NCI-H2196 (cell line): ENCODE results near the gene SRRM5.
"Not testable (repeated sequence)": the region's sequence is repeated elsewhere in the genome, so short reads cannot be mapped to it uniquely, and the experiment has no call there.

Source experiments
- DNase-seq: peaks from one replicate; lab custom pipeline; 2025; ENCODE audit not compliant: unreplicated experiment; lab: John Stamatoyannopoulos, UW

SRRM5 gene

GRCh38 chr19:43610493-43610892 lies 1.4 kb upstream of the SRRM5 start:
- DNase-seq, result no peak

DNA sequence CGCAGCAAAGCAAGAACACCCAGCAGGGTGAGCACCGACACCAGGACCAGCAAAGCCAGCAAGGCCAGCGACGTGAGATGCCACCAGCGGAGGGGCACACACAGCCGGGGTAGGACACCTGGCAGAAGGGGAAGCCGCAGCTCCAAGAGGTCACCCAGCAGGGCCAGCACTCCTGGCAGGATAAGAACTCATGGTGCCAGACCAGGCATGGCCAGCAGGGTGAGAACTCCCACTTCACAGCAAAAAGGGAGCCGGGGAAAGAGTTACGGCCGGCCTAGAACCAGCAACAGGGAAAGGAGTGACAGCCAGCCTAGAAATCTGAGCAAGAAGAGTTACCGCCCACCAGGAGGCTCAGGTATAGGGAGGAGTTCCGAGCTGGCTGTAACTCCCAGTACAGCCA lies 486 bp downstream of the SRRM5 start:
- DNase-seq, result no peak

- no peak for DNase-seq
Measured at GRCh38 chr19:43616306-43616705, 4.4 kb downstream of the SRRM5 start.

DNA sequence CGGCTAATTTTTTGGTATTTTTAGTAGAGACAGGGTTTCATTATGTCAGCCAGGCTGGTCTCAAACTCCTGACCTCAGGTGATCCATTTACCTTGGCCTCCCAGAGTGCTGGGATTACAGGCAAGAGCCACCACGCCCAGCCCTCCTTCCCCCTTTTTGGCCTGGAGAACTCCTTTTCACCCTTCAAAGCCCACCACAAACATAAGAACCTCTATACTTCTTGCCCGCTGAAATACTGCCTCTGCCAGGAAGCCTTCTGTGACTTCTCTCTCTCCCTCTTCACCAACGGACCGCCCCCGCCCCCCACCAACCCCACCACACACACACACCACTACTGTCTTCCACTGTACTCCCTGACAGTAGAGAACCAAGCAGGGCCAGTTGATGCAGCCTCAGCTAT lies 5.1 kb downstream of the SRRM5 start:
- DNase-seq, result no peak

DNA sequence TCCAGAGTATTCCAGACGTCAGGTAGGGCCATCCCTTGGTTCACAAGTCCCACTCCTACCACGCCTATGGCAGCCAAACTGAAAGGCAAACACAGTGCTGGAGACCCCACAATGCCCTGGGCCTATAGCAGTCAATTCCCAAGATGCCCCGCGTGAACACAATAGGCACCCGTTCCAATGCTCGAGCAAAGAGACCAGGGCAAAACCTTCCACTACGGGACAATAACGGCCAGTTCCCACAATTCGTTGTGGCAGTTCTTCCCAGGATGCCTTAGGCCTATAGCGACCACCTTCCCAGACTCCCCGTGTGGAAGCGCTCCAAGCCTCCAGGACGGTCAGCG lies 7.0 kb downstream of the SRRM5 start:
- peak; percentile 64 for DNase-seq

GRCh38 chr19:43619262-43620060 lies 7.6 kb downstream of the SRRM5 start, which contains the start of gene ZNF428:
ZNF428 (minus strand) TSS chr19:43619629; CDS start chr19:43614304, 5,325 bp downstream.
- DNase-seq, result peak; percentile 91

DNA sequence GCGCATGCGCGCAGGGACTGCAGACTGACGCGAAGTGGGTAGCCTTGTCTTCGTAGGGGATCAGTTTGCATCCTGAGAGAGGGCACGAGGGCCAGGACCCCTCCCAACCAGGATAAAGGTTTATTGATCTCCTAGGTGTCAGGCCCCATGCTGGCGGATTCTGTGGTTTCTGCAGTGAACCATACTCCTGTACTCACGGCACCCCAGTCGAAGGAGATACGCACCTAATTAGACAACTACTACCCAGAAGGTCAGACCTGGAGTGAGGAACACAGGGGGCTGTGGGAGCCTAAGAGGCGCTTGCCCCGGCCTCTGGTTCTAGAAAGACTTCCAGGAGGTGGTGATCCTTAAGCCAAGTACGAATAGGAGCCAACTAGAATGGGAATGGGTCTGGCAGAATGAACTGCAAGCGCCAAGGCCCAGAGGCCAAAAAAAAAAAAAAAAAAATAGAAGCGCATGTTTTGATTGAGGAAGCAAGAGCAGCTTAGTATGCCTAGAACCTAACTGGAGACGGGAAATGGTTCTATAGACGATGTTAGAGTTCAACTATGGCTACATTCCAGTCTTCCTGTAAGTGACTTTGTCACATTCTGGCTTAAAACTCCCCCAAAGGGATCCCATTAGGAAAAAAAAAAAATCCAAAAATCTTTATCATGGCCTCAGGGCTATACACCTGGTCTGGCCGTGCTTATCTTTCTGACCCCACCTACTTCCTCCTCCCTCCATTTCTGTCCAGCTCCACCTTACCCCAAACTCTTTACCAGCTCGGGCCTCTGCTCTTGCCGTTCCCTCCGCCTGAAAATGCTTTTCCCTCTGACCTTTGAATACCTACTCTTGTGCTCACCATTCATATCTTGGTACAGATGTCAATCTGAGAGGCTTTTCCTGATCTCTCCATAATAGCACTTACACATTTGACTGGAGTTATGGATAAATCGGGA lies 8.4 kb downstream of the SRRM5 start:
- no peak for DNase-seq

DNA sequence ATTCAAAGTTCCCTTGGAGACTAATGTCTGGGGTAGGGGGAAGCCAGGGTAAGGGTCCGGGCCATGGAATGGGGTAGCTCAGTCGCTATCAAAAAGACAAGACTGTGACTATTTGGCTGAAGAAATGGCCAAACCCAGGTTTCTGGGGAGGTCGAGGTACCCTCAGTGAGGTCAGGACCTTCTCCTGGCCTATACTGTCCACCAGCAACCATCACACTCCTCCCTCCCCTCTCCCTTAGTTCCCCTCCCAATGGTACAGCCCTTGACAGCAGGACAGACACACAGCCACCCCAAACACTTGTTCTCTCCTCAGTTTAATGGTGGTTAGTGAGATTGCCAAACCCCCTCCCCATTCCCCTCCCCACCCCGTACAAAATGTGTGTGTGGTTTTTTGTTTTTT lies 10.2 kb downstream of the SRRM5 start:
- no peak for DNase-seq

DNA sequence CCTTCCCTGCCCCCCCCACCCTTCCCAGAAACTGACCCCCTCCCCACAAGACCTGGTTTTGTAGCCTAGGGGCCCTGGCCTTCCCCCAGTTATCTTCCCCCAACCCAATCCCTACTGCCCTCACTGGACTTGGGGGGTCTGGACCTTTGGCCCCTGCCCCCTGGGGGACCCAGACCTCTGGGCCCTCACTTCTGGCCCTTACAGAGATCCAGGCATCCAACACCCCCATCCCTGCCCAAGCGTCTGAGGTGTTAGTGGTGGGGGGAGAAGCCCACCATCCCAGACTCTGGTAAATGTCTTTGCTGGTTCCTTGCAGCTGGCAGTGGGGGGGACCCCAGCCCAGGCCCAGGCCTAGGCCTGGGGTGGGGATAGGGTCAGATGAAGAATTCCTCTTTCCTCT lies 11.1 kb downstream of the SRRM5 start:
- DNase-seq, result no peak

DNA sequence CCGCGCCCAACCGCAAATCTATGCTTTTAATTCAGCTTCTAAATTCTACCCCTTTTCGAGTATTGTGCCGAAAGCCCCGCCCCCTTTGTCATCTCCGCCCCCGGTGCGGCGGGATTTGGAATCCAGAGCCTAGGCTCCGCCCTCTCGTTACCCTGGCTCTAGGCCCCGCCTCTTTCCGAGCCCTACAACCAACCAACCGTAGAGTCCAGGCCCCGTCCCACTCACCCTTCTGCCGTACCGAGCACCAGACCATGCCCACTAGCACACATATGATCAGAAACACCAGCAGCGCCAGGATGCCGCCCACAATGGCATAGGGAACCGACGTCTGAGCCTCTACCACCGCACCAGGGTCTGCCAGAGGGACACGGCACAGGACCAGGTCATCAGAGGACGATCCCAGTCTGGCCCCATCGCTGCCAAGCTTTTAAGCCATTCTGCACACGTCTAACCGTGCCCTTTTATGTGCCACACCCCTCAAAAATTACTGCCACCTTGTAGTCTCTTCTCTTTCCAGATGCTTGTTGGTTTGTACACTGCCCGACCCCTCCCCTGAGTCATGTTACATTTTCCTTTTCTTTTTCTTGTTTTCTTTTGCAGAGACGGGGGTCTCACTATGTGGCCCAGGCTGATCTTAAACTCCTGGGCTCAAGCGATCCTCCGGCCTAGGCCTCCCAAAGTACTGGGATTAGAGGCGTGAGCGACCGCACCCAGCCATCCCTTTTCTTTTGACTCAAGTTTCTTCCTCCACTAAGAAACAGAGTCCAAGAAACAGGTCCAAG lies 12.2 kb downstream of the SRRM5 start:
- DNase-seq, result no peak

- DNase-seq, result no peak
Measured at GRCh38 chr19:43624933-43625332, 13.0 kb downstream of the SRRM5 start.

DNA sequence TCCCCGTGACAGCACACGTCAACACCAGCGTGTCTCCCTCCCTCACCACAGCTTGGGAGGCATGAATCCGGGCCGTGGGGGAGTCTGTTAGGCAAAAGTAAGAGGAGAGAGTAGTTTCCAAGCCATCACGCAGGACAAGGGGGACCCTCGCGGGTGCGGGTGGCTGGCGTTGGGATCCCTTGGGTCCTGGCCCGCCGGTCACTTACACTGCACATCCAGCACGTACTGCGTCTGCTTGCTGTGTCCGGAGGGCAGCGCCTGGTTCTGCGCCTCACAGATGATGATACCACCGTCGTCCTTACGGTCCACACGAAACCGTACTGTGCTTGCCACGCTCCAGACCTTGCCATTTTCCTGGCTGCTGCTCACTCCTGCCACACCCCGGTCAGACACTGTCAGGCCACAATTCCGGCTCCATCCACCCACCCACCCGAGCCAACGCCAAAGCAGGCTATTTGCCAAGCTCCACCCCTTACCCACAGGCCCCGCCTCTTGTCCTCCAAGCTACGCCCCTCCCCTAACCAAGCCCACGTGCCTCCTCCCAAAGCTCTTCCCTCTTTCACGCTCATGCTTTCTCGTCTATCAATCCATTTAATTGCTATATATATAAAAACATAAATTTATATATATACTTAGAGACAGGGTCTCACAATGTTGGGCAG lies 14.2 kb downstream of the SRRM5 start:
- DNase-seq, result no peak

DNA sequence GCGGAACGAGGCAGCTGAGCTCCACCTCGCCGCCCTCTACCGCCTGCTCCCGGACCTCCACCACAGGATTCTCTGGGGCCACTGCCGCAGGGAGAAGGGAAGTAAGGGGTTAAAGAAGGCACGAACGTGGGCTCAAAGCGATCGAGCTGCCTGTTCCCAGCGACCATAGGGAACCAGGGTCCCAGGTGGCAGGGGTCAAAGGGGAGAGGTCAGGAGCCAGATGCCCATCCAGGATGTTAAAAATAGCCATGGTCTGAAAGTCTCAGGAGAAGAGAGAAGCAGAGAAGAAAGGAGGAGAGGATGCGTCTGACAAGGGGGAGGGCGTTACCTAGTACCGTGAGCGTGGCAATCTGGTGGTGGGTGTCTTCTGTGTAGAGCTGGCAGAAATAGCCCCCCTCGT lies 14.9 kb downstream of the SRRM5 start:
- no peak for DNase-seq

DNA sequence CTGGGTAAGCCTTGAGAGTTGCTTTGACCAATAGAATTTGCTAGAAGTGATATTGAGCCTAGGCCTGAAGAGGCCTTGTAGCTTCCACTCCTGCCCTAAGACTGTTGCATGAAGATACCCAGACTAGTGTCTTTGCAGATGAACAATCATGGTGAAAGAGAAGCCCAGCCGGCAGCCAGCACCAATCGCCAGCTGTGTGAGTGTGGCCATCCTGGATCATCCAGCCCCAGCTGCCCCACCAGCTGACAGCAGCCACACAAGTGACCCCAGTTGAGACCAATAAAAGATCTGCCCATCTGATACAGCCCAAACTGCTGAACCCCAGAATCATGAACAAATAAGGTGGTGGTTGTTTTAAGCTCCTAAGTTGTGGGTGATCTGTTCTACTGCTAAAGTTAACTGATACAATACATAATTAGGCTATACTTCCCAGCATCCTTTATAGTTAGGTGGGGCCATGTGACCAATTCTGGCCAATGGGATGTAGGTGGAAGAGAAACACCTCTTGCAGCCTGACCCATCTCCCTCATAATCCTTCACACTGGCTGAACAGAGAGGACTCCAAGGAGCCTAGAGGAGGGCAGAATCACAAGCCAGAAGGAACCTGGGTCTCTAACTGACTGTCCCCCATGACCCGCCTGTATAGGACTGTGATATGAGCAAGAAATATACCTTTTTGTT lies 16.9 kb downstream of the SRRM5 start:
- no peak for DNase-seq

GRCh38 chr19:43631491-43631890 lies 19.6 kb downstream of the SRRM5 start:
- no peak for DNase-seq

- no peak for DNase-seq
Measured at GRCh38 chr19:43633520-43633919, 21.6 kb downstream of the SRRM5 start.

DNA sequence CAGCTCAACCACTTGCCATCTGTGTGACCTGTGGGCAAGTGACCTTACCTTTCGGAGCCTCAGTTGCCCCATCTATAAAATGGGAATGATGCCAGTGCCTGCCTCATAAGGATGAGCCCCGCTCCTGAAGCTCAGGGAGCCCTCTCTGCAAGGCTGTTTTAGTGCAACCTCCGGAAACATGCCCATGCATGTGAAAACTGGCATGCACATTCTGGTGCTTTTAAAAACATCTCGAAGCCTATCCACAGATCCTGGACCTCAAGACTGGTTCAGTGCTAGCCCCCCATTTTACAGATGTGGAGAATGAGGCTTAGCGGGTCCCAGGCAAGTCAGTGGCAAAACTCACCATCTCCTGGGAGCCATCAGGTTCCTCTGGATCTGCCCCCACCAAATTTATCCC lies 22.2 kb downstream of the SRRM5 start:
- no peak for DNase-seq

DNA sequence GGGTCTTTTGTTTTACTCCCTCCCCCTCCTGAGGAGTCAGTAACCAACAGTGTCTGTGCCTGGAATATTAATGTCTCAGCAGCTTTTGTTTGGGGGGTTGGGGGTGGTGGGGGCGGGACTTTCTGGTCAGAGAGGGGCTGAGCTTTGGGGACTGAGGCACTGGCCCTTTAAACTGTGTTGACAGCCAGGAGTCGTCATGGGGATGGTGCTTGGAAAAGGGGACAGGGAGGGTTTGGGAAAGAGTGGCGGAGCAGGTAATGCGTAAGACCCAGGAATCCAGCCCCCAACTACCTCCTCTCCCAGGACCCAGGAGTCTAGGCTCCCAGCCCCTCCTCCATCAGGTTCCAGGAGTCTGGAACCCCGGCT lies 22.6 kb downstream of the SRRM5 start:
- DNase-seq, result no peak

DNA sequence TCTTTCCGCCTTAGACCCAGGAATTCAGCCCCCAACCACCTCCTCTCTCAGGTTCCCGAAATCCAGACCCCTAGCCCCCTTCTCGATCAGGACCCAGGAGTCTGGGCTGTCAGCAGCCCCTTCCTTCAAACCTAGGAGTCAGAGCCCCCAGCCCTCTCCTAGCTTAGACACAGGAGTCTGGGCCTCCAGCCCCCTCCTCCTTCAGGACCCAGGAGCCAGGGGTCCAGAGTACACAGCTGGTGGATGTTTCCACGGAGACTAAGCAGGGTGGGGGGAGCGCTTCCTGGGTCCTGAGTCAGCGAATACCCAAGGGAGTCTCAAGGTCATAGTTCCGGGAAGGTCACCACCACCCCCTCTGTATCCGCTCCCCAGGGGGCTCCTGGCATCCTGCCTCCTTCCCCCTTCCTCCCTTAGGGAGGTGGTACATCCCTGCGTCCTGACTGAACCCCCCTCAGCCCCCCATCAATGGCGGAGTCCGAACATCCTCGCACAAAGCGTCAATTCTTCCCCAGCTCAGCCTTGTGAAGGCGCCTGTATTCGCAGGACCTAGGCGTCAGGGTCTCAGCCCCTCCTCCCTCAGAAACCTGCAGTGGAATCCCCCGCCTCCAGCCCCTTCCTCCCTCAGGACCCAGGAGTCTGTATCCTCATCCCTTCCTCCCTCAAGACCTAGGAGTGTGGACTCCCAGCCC lies 23.1 kb downstream of the SRRM5 start:
- no peak for DNase-seq

- DNase-seq, result not testable (repeated sequence)
Measured at GRCh38 chr19:43635561-43635940, 23.7 kb downstream of the SRRM5 start.
